GM18507 (cell line): ENCODE results near the gene ECPAS.
"Not testable (repeated sequence)": the region's sequence is repeated elsewhere in the genome, so short reads cannot be mapped to it uniquely, and the experiment has no call there.

Source experiments
- DNase-seq: peaks from one replicate; pipeline ENCODE4 v3.0.0; 2011; ENCODE audit warnings: low read depth; ENCODE audit not compliant: insufficient read length; ENCODE audit errors: extremely low spot score
- FAIRE-seq: peaks from 2 replicates; lab custom pipeline; 2011; peaks lifted over from hg19 to GRCh38; lab: Jason Lieb, UNC

ECPAS gene

DNA sequence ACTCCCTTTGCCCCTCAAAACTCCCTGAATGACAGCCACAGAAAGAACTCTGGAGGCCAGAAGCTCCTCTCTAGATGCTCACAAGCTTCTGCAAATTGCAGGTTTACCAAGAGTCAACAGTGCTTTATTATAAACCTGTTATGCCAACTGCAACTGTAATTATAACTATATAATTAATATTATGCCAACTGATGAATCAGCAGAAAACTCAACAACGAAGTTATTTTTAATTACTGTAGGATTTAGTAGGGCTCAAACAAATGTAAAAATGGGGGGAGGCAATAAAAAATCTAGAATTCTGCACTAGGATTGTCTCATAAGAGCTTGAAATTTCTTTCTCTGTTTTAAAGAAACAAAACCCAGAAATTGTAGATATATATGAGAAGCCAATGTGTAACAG, 117.2 kb downstream of the ECPAS start:
- FAIRE-seq (no peak), DNase-seq (no peak)

DNA sequence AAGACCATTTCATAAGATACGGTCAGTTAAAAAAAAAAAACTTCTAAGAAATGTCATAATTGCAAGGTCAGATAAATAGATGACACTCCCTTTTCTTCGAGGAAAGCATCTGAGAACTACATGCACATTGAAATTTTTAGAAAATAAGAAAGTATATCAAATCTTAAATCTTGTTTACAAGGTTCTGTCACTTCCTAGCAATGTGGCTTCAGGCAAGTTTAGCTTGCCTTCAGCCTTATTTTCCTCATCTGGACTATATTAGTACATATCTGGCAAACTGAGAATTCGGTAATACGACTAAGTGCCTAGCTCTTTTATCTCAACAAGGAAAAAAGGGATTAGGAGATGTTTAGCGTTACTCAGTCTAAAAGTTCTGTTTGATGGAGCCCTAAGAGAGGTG, 121.7 kb downstream of the ECPAS start:
- no peak for DNase-seq

GRCh38 chr9:111360881-111361280, 123.3 kb downstream of the ECPAS start:
- DNase-seq (no peak), FAIRE-seq (peak; percentile 35)

More for the DNA sequence above, 121.7 kb downstream of the ECPAS start:
- FAIRE-seq: no peak

GRCh38 chr9:111356481-111357244, 127.5 kb downstream of the ECPAS start:
- no peak for DNase-seq
- no peak for FAIRE-seq

DNA sequence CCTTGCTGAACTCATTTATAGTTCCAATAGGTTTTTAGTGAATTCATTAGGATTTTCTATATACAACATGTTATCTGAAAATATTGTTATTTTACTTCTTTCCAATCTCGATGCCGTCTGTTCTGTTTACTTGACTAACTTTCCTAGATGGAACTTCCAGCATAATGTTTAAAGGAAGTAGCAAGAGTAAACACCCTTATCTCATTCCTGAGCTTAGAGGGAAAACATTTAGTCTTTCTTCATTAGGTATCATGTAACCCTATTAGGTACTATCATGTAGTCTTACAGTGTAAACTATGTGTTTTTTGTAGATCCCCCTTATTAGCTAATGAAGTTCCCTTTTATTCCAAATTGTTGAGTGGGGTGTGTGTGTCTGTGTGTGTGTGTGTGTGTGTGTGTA, 131.6 kb downstream of the ECPAS start:
- FAIRE-seq (no peak), DNase-seq (no peak)

GRCh38 chr9:111350556-111350955, 133.6 kb downstream of the ECPAS start:
- no peak for FAIRE-seq

GRCh38 chr9:111349766-111350165, 134.4 kb downstream of the ECPAS start:
- DNase-seq (no peak), FAIRE-seq (no peak)

More at GRCh38 chr9:111350556-111350955, 133.6 kb downstream of the ECPAS start:
- no peak for DNase-seq

DNA sequence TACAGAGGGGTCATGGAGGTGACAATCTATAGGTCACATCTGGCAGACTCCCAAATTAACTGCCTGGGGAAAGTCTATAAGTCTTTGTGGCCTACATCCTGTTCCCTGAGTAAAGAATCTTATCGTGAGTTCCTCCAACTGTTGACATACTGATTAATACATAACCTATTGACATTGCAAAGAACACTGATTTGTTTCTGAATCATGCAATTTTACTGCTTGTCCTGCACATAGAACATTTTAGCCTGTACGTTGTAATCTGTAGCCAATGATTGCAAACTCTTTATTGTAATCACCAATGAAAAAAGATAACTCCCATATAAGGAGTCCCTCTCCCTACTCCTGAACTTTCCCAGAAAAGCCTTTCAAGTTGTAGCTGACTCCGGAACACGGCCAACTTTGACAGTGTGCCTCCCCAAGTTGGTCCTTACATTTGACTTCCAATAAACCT, 135.3 kb downstream of the ECPAS start:
- FAIRE-seq (no peak), DNase-seq (no peak)

DNA sequence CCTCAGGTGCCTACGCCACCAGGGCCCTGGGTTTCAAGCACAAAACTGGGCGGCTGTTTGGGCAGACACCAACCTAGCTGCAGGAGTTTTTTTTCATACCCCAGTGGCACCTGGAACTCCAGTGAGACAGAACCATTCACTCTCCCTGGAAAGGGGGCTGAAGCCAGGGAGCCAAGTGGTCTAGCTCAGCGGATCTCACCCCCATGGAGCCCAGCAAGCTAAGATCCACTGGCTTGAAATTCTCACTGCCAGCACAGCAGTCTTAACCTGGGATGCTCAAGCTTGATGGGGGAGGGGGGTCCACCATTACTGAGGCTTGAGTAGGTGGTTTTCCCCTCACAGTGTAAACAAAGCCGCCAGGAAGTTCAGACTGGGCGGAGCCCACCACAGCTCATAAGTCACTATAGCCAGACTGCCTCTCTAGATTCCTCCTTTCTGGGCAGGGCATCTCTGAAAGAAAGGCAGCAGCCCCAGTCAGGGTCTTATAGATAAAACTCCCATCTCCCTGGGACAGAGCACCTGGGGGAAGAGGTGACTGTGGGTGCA, 149.8 kb downstream of the ECPAS start:
- FAIRE-seq, DNase-seq: not testable (repeated sequence)

DNA sequence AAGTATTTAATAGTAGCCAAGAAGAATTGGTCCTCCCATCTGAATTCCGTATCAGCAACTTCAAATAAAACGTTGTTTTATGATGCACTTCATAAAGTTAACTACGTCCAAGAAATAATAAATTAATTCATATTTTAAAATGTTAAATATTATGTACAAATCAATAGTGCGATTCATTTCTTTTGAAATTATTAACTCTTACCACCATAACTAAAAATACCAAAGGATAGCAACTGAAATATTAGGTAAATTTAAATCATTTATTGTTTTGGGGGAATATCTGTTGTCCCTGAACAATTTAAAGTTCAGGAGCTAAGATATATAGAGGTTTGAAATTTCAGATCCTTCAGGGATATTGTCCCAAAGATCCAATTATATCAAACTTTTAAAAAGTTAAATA, 154.1 kb downstream of the ECPAS start, which contains the start of gene OR2K2:
Gene OR2K2, minus strand, starts transcription at position 101 of the 400 bp plus-strand sequence. CDS start 1,791 bp downstream, outside the sequence.
- FAIRE-seq (no peak), DNase-seq (no peak)

- FAIRE-seq (no peak), DNase-seq (no peak)
These were observed 163.6 kb downstream of the ECPAS start for GRCh38 chr9:111320631-111321030.

GRCh38 chr9:111316796-111317195, 167.4 kb downstream of the ECPAS start:
- no peak for DNase-seq
- no peak for FAIRE-seq
